NCI-H82 treated with DMSO at 0.1 percent for 48 hours (cell line): ENCODE measurements around the gene SARDH.

ENCODE experiments used
- DNase-seq: peaks from one replicate; lab custom pipeline; 2025; ENCODE audit not compliant: unreplicated experiment; lab: John Stamatoyannopoulos, UW

SARDH gene

DNA sequence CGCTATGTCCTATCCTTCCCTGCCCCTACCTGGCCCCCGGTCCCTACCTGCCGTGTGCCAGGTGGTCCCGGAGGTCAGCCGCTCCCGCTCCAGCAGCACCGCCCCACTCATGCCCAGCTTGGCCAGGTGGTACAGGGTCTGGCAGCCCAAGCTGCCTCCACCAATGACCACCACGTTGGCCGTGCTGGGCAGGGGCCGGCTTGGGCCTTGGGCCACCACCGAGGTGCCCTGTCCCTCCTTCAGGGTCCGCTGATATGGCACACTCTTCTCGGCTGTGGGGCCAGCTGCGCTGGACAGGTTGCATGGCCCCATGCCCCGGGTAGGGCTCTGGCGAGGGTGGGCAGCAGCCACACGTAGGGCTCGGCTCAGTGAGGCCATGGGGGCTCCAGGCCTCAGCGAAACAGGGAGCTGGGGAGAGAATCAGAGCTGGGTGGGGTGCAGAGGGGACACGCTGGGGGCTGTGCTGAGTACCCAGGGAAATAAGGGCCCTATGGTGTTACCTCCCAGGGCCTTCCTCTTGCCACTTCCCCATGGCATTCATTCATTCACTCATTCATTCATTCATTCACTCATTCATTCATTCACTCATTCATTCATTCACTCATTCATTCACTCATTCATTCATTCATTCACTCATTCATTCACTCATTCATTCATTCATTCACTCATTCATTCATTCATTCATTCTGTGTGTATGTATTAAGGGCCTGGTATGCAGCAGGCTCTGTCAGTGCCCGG is 4.2 kb downstream of the SARDH start:
- no peak for DNase-seq

DNA sequence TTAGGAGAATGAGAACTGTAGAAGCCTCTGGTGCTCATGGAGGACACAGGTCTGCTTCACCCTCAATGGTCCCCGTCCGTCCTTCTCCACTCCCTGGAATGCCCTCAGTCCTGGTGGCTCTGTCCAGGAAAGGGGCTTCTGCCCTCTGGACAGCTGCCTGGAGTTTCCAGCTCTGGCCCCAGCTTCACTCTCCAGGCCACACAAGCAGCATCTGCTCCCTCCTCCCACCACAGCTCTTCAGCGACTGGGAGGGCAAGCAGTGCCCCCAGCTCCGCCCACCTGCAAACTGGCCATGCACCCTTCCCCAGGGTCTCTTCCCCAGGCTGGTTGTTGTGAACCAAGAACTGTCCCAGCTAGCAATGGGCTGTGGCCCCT is 4.7 kb downstream of the SARDH start:
- DNase-seq, result no peak

DNA sequence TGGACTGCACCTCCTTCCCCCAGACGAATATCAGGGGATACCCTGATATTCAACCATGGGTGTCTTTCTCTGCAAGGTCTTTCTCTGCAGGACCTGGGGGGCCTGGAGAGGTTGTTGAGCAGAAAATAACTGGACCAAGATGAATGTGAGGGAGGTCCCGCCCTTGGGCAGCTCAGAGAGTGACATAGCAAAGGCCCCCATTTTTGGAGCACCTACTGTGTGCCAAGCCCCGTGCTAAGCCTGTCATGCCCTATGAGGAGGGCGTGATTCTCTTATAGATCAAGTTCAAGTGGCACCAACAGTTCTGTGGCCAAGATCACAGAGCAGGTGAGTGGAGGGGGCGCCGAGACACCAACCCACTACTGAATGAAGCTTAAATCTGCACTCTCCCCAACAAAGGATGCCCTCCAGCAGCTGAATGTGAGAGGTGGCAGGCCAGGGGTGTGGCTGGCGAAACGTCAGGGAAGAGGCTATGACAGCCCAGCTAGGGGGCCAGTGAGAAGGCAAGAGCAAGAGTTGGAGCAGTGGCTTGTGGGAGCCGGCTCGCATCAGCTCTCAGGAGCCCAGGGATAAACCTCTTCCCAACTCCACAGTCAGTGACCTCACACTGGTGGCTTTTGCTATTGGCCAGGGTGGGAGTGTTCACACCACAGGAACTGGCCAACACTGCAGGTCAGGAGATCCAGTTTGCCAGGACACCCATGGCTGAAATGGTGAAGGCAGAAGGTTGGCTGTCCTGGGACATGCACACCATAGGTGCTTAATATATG is 5.3 kb downstream of the SARDH start:
- DNase-seq, result no peak

DNA sequence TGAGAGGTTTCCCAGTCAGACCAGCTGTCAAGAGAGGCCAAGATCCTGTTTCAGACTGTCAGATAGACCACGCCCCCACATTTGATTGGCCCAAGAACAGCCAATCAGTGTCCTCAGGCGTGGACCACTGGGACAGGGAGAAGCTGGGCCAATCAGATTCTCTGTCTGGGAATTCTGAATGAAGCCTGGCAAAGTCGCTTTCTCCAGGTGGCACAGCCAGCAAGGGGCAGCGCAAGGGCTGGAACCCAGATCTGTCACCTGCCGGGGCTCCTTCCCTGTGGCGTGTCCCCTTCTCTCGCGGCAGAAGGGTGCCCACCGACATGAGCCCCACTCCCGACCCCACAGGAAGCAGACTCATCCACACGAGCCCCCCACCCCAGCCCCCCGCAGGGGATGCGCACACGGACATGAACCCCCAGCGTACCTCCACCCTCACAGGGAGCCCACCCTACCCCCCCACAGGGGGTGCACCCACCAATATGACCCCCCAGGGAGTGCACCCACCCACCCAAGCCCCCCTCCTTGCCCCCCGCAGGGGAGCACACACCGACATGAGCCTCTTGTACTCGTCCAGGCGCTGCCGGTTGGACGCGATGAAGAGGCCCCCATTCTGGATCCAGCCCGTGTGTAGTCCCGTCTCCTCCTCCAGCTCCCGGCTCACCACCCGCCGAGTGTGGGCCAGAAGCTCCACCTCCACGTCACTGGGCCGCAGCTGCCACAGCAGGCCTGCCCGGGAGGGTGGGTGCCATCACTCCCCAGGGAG is 6.1 kb downstream of the SARDH start:
- DNase-seq, result peak; percentile 87

DNA sequence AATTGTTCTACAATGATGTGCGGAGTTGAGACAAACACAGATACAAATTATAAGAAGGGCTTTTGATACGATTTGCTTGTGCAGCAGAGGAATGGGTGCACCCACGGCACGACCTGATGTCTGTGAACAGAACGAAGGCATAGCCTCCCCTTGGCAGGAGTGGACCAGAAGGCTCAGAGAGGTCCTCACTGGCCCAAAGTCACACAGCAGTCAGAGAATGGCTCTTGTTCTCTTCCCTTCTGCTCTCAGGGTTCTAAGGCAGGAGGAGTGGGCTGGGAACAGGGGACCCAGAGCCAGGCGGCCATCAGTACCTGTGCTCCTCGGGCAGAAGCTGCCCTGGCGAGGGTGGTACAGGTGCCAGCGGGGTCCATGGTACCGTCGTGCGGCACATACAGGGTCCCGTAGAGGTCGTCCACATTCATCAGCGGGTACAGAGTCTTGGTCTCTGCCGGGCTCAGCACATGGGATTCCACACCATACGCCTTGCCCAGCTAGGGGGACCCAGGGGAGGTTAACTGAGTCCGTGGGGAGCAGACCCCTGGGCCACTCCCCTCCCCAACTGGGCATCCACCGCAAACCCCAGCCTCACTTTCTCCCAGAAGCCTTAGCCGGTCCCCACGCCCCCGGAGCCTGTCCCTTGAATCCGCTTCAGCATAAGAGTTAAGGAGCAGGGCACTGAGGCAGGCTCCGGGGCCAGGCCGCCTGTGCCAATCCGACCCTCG is 7.0 kb downstream of the SARDH start:
- no peak for DNase-seq

DNA sequence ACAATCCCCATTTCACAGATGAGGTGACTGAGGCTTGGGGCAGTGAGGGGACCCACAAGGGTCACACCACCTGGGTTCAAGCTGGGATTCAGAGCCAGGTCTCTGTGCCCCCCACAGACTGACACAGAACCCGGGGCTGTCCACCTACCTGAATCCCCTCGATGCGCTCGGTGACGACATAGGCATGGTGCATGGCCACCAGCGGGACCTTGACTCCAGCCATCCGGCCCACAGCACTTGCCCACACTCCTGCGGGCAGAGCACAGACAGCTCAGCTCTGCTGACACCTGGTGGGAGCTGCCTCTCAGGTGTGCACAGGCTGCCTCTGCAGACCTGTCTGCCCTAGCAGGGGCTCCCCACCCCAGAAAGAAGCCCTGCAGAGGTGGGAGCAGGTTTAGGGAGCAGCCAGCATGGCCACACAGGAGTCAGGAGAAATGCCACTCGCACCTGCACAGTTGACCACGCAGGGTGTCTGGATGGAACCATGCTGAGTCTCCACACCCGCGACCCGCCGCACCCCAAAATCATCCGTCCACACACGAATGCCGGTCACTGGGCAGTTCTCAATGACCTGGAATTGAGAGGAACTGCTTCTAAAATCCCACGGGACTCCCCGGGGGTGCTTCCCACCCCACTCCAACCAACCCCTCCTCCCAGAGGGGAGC is 8.4 kb downstream of the SARDH start:
- no peak for DNase-seq

DNA sequence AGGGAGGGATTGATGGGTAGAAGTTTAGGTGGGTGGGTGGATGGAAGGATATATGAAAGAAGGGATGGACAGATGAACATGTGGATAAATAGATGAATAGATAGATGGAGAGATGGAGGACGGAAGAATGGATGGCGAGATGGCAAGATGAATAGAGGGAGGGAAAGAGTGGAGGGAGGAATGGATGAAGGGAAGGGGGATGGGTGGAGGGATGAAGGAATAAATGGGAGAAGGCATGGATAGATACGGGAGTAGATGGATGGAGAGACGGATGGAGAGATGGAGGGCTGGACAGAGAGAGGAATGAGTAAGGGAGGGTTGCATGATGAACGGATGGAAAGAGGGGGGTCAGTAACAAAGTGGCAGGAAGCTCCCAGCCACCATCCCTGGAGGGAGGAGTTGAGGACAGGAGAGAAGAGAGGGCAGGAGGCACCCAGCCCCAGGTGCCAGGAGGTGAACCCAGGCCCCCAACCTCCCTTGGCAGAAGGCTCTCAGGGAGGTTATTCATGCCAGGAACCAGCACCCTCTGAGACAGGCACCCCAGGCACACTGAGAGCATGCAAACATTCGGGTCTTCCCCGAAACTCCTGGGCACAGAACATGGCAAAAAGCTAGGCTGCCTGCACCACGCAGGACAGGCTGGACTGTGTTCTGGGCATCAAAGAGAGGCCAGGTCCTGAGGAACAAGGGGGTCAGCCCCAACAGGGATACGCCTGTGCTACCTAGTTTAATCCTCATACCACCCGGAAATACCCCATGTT is 9.1 kb downstream of the SARDH start:
- DNase-seq, result no peak

DNA sequence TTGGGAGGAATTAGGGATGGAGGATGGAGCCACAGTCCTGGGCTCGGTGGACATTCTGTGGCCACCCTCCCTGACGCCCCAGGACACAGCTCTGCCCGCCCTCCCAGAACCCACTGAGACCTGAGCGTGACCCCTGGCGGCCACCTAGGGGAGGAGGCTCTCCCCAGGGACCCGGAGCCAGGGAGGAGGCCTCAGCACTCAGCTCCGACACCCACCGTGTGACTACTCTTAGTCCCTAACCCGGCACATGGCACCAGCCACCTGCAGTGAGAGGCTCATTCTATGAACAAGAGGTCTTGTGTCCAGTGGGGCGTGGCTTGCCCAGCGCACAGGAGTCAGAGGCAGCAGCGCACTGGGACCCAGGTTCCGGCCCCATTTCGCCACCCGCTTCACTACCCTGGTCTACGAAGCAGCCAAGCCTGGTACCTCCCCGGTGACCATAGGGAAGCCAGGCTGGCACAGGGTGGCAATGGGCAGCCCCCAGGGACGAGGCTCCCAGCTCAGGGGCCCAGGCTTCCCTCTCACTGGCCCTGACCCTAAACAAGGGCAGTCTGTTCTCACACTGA is 10.2 kb downstream of the SARDH start:
- no peak for DNase-seq

DNA sequence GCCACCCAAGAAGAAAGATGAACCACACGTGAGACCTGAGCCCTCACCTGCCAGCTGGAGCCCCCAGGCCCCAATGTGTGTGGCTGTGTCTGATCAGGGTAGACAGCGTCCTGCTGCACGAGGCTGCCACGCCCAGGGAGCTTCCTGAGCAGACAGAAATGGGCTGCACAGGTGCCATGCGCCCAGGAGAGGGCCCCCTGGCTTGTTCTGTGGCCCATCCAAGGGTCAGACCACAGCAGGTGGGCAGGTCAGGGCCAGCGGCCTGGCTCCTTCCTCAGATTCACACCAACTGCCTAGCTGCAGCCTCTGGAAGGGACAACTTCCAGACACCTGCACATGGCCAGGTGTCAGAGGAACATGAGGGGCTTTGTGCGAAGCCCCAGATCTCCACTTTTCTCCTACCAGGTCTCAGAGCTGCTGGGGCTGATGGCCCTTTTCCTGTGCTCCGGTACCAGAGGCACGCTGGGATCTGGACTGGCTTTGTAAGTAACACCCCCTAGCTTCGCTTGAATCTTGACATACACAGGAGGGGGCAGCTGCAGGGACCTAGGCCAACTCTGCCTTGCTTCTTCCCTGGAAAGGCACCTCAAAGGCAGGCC is 10.8 kb downstream of the SARDH start:
- no peak for DNase-seq

DNA sequence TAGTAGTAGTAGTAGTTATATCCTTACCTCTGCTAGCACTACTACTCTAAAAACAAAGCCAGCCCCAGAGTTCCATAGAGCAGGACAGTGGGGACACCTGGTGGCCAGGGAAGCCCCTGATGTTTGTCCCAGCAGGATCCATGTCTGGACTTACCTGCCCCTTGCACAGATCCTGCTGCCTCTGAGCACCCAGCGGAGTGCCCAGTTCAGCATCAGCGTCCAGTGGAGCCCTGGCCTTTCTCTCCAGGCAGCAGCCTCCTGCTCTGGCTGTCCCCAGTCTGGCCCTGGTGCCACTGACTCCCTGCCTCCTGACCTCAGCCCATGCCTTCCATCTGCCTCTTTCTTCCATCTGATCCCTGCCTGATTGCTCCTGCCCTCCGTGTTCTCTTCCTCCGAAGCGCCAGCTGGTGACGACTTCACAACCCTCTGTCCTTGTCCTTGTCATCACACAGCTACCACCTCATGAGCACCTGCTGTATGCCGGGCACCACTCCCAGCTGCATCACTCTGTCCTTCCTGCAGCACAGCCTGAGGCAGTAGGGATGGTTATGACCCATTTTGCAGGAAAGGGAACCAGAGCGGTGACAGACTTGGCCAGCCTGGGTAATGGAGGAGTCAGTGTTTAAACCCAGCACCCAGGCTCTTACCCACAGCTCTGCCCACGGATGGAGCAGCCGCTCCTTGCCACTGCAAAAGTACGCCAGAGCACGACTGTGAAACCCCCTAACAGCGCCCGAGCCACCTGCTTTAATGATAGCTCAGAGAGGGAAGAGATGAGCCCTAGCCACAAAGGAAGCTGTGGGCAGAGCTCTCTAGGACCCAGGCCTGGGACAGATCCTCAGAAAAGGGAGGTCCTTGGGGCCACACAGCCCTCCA is 11.5 kb downstream of the SARDH start:
- DNase-seq, result peak; percentile 19

DNA sequence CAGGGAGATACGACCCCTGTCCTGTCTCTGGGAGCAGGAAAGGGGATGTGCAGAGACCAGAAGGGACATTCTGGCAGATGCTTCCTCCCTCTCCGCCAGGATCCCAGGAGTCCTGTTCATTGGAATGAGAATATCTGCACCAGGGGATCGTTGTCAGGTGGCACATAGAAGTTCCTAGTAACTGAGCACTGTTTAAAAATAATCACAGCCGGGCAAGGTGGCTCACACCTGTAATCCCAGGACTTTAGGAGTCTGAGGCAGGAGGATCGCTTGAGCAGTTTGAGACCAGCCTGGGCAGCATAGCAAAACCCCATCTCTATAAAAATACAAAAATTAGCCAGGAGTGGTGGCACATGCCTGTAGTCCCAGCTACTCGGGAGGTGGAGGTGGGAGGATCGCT is 12.3 kb downstream of the SARDH start:
- no peak for DNase-seq

DNA sequence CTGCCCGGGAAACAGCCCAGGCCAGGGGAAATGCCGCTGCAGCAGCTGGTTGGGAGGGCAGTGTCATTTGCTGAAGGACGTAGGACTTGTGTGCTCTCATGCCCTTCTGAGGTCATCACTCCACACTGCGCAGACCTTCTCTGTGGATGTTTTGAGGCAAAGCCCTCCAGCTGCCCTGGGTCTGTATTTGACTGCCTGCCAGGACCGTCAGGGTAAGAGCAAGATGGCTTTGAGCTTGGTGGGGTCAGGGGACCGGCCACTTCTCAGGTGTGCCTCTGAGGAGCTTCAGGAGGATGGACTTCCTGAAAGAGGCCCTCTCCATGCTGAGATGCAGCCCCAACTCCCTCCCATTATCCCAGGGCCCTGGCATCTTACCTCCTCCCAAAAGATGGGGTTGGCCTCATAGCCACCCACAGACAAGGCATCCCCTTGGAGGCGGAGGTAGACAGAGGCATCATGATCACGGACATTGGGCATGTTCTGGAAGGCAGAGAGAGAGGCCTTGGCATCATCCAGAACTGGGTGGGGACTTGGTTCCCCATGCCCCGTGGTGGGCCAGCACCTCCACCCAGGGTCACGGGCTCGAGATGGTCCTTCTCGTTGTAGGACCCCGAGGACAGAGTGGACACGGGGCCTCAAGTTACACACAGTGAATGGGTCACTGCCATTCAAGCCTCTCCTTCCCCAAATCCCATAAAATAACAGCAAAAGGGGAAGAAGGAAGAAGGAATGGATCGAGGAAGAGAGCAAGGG is 19.4 kb downstream of the SARDH start:
- DNase-seq, result no peak

DNA sequence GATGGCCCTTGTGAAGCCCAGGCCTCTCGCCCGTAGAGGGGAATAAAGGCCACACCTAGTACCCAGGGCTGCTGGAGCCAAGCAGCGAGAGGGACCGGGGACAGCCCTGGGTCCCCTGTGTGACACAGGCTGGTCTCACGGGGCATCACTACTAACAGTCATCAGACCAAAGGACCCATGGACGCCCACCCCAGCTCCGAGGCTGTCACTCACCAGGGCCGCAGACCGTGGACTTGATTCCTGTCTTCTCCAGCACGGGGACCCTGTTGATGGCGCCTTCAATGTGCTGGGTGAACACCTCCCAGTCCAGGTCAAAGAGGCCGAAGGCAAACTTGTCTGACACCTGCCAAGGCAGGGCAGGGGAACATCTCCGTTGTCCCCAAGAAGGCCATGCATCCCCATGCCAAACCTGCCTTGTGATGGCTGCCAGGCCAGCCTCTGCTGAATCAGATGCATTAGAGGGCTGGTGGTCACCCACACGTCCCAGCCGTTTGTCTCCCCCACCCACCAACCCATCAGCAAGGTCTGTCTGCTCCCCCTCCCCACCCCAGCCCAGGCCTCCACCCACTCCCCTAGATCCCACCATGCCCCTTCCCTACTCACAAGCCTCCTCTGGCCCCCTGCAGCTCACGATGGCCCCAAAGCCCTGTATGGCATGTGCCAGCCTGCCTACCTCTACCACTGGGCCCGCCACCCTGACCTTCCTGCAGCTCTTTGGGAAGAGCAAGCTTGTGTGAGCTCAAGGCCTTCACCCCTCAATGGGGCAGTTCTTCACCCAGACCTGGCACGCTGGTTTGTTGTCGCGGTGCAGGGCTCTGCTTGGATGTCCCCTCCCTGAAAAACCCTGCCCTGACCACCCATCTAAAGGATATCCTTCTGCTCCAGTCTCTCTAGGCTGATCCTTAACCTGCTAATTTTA is 20.8 kb downstream of the SARDH start:
- no peak for DNase-seq

DNA sequence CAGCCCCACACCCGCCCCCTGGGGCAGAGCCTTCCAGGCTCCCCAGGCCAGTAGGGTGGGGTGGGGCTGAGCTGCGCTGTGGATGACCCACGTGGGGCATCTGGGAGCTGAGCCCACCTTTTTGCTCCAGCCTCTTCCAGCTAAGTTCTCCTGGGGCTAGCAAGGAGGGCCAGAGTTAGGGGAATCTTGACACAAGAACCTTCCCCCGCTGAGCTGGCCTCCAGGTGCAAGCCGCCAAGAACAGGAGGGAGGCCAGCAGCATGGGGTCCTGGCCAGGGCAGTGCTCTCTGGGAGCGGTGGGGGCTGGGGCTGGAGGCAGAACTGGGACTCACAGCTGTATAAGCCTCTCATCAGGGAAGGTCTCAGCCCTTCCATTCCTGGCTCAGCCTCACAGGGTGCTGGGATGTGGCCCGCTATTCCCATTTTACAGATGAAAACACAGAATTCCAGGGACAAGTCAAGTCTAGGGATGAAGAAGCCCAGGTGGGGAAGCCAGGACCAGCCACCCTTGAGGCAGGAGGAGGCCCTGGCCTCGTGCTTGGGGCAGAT is 21.5 kb downstream of the SARDH start:
- DNase-seq, result no peak

DNA sequence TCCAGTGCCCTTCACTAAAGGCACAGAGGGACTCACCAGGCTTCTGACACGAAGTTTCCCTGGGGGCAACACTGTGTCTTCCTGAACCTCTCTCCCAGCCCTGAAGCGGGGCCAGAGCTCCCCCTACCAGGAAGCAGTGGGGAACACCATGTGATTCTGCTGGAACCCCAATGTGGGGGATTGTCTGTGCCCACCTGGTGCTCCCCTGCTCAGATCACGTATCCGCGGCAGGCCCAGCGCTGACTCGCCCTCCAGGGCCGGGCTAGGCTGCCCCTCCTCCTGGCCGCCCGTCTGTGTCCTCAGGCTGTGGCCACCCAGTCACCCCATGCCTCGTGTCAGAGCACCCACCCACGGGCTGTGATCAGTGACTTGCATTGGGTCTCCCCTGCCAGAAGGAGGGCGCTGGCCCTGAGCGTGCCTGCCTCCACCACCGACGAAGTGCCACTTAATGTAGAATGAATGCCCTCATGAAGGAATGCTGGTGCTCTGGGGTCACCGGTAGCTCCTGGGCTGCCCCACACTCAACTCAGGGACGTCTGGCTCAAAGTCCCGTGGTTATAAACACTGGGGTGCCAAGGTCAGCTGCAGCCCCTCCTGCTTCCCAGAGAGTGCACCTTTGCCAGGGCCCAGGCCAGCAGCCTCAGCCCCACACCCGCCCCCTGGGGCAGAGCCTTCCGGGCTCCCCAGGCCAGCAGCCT is 22.1 kb downstream of the SARDH start:
- no peak for DNase-seq
